Ascending aorta (tissue), 2 donors: ENCODE measurements around the gene SASH3. TPM values are rescaled to one million over a fixed set of nuclear protein-coding genes. Genes with fewer than 3 reads are reported as not detected.
A peak's percentile ranks its signal among the peaks of the same experiment; 100 is the strongest.

Experiments used
- DNase-seq, 2 donors: peaks; one replicate each; pipeline ENCODE4 v3.0.0-alpha.2; 2019; ENCODE audit warnings: low spot score in 2 of 2
- H3K27ac ChIP-seq, 2 donors: fragments of 200-600 bp; sonication (generic); one replicate each; pipeline ENCODE4 v1.5.1; 2016 to 2017; ENCODE audit warnings: mild to moderate bottlenecking in 1 of 2
- H3K27me3 ChIP-seq: fragments of 200-600 bp; sonication (generic); one replicate; pipeline ENCODE4 v1.5.1; 2017
- H3K36me3 ChIP-seq, 2 donors: fragments of 200-600 bp; sonication (generic); one replicate each; pipeline ENCODE4 v1.5.1; 2016
- H3K4me1 ChIP-seq, 2 donors: fragments of 200-600 bp; sonication (generic); one replicate each; pipeline ENCODE4 v1.5.1; 2016 to 2017; ENCODE audit warnings: mild to moderate bottlenecking in 1 of 2
- H3K4me3 ChIP-seq, 2 donors: fragments of 200-600 bp; sonication (generic); one replicate each; pipeline ENCODE4 v1.5.1; 2016 to 2017; ENCODE audit warnings: mild to moderate bottlenecking in 1 of 2
- H3K9me3 ChIP-seq, 2 donors: fragments of 200-600 bp; sonication (generic); one replicate each; pipeline ENCODE4 v1.5.1; 2016
- CTCF ChIP-seq, 3 experiments: fragments of 200-600 bp in 2 of 3; fragments of 450-650 bp in 1 of 3; sonication (generic) in 2 of 3; IDR thresholded peaks; one replicate each; pipeline ENCODE4 v1.5.1; 2016 to 2019; ENCODE audit warnings: antibody characterized with exemption in 3 of 3, mild to moderate bottlenecking in 1 of 3, moderate library complexity in 1 of 3
- intact Hi-C: fragments of 100-400 bp; cut with DNase I; formaldehyde crosslinking; loops from one replicate; pipeline ENCODE4 v1.15.1; 2023
- total RNA-seq: library from RNA; depleted of rRNA; stranded (reverse); fragments of >200 nt; gene quantifications from one replicate; pipeline ENCODE4 v1.1.0, GENCODE V29; 2016

SASH3 gene
- total RNA-seq: 31.0 TPM

GRCh38 chrX:129779747-129780146 is at the start of gene SASH3:
TSS of gene SASH3 (plus strand) at chrX:129779949. CDS start at chrX:129780098, 149 bp downstream.
- no peaks in the 10 kb centered on the region for H3K36me3 ChIP-seq
- H3K9me3 ChIP-seq: no peaks in the 10 kb centered on the region
- intact Hi-C loops: no loop called here
- DNase-seq: peak in 1 of 2 donors; percentile 38
- H3K27me3 ChIP-seq: no peaks in the 10 kb centered on the region
- no peak within 1 kb of the TSS for H3K27ac ChIP-seq
- H3K4me1 ChIP-seq: no peaks in the 10 kb centered on the region
- peak within 1 kb of the TSS in 1 of 2 donors; percentile 31 for H3K4me3 ChIP-seq
- no peak for TF ChIP-seq CTCF (IDR thresholded peaks at IDR 0.05)

GRCh38 chrX:129731228-129731627 is 48.5 kb upstream of the SASH3 start:
- Histone ChIP-seq H3K4me1 (no peaks in the 10 kb centered on the region), H3K36me3 (no peaks in the 10 kb centered on the region), H3K27ac (no peak overlapping the region), H3K27me3 (no peaks in the 10 kb centered on the region), H3K4me3 (no peak overlapping the region), H3K9me3 (no peaks in the 10 kb centered on the region)
- DNase-seq: peak in 1 of 2 donors; percentile 45
- intact Hi-C loops: no loop called here
- TF ChIP-seq CTCF (IDR thresholded peaks at IDR 0.05): no peak

- H3K4me1 ChIP-seq: no peaks in the 10 kb centered on the region
- no peak overlapping the region for H3K27ac ChIP-seq
- H3K36me3 ChIP-seq: no peaks in the 10 kb centered on the region
- DNase-seq: peak in 1 of 2 donors; percentile 25
- intact Hi-C loops: no loop called here
- H3K27me3 ChIP-seq: no peaks in the 10 kb centered on the region
- H3K9me3 ChIP-seq: no peaks in the 10 kb centered on the region
- no peak for TF ChIP-seq CTCF (IDR thresholded peaks at IDR 0.05)
- H3K4me3 ChIP-seq: no peak overlapping the region
These were observed 46.9 kb upstream of the SASH3 start for GRCh38 chrX:129732857-129733256.

GRCh38 chrX:129733335-129733734 is 46.4 kb upstream of the SASH3 start:
- H3K27me3 ChIP-seq: no peaks in the 10 kb centered on the region
- TF ChIP-seq CTCF (IDR thresholded peaks at IDR 0.05): no peak
- no peak overlapping the region for H3K27ac ChIP-seq
- intact Hi-C loops: no loop called here
- no peaks in the 10 kb centered on the region for H3K36me3 ChIP-seq
- no peaks in the 10 kb centered on the region for H3K4me1 ChIP-seq
- H3K9me3 ChIP-seq: no peaks in the 10 kb centered on the region
- DNase-seq: peak in 1 of 2 donors; percentile 52
- H3K4me3 ChIP-seq: no peak overlapping the region

- Histone ChIP-seq H3K4me3 (no peak overlapping the region), H3K9me3 (no peaks in the 10 kb centered on the region), H3K4me1 (no peaks in the 10 kb centered on the region), H3K27ac (no peak overlapping the region), H3K36me3 (no peaks in the 10 kb centered on the region), H3K27me3 (no peaks in the 10 kb centered on the region)
- intact Hi-C loops: no loop called here
- TF ChIP-seq CTCF (IDR thresholded peaks at IDR 0.05): no peak
- no peak for DNase-seq
These were observed 43.3 kb upstream of the SASH3 start for GRCh38 chrX:129736491-129736890.

- Histone ChIP-seq H3K4me1 (no peaks in the 10 kb centered on the region), H3K9me3 (no peaks in the 10 kb centered on the region), H3K36me3 (no peaks in the 10 kb centered on the region), H3K4me3 (no peak overlapping the region), H3K27me3 (no peaks in the 10 kb centered on the region), H3K27ac (no peak overlapping the region)
- intact Hi-C loops: no loop called here
- no peak for TF ChIP-seq CTCF (IDR thresholded peaks at IDR 0.05)
- no peak for DNase-seq
These were observed 41.8 kb upstream of the SASH3 start for GRCh38 chrX:129737916-129738315.
